Measurements from ENCODE around the gene SKA1.

DNA sequence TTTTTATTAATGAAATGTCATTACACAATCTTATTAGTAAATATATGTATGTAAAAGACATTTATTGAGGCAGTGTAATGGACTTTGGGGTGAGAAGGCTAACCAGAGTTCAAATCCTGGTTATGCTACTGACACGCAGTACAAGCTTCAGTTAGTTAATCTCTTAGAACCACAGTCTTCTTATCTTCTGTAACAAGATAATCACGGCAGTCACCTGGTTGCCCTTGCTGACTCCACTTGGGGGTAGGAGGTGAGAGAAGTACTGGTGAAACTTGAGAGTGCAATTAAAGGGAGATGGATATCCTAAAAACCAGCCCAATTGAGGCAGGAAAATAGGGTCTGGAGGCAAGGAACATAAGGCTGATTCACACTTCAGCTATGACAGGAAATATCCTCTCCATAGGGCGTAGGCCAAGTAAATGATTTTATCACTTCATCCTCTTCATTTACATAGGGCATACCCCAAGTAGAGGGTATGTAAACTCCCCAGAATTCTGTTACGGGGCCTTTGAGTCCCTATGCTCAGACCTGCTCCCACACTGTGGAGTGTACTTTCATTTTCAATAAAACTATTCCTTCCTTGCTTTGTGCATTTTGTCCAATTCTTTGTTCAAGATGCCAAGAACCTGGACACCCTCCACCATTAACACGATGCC, 21.3 kb downstream of the SKA1 start:
- TF ChIP-seq MYC (IDR thresholded peaks at IDR 0.05; ENCODE audit: borderline replicate concordance, low read length) (no peak), ZFP36 (IDR thresholded peaks at IDR 0.05; ENCODE audit: borderline replicate concordance, partially characterized antibody) (no peak), POLR2A (IDR thresholded peaks at IDR 0.05; ENCODE audit: low read length) (no peak)
- TF ChIP-seq, protein P1, sequence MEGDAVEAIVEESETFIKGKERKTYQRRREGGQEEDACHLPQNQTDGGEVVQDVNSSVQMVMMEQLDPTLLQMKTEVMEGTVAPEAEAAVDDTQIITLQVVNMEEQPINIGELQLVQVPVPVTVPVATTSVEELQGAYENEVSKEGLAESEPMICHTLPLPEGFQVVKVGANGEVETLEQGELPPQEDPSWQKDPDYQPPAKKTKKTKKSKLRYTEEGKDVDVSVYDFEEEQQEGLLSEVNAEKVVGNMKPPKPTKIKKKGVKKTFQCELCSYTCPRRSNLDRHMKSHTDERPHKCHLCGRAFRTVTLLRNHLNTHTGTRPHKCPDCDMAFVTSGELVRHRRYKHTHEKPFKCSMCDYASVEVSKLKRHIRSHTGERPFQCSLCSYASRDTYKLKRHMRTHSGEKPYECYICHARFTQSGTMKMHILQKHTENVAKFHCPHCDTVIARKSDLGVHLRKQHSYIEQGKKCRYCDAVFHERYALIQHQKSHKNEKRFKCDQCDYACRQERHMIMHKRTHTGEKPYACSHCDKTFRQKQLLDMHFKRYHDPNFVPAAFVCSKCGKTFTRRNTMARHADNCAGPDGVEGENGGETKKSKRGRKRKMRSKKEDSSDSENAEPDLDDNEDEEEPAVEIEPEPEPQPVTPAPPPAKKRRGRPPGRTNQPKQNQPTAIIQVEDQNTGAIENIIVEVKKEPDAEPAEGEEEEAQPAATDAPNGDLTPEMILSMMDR (IDR thresholded peaks at IDR 0.05), result no peak
